ENCODE data around the gene RAPGEF2. TPM values are rescaled to one million over a fixed set of nuclear protein-coding genes. Genes with fewer than 3 reads are reported as not detected.
"Not testable (repeated sequence)": the region's sequence is repeated elsewhere in the genome, so short reads cannot be mapped to it uniquely, and the experiment has no call there.

Gene RAPGEF2
- total RNA-seq, 1 experiment from 2014 or later = 12.7 TPM

DNA sequence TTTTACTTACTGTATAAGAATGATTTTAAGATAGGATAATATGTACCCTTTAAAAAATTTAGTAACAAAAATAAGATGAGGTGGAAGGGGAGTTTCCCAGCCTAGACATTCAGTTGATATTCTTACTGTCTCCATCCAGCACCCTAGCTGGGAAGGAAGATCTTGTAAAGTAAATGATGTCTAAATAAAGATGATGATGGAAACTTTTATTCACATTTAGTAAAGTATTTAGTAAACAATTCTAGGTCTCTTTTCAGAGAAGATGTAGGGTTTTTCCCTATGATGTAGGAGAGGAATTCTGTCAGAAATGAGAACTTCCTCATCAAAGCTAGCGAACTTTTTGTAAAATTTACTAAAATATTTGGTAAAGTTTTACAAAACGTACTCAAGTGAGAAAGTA, 136.8 kb downstream of the RAPGEF2 start:
- no peak for DNase-seq (ENCODE audit: low read depth)

DNA sequence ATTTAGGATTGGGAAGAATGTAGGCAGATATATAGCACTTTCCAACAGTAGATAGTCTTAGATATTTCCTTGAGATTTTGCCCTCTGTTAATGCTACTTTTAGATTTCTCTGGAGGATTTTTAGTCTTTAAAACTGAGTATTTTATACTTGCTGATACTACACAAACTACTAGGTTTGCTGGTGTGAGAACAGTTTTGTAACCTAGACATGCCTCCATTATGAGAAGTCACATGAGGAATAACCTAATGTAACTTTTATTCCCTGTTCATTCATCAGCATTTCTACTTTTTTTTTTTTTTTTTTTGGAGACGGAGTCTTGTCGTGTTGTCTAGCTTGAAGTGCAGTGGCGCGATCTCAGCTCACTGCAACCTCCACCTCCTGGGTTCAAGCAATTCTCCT, 137.2 kb downstream of the RAPGEF2 start:
- no peak for DNase-seq (ENCODE audit: low read depth)

DNA sequence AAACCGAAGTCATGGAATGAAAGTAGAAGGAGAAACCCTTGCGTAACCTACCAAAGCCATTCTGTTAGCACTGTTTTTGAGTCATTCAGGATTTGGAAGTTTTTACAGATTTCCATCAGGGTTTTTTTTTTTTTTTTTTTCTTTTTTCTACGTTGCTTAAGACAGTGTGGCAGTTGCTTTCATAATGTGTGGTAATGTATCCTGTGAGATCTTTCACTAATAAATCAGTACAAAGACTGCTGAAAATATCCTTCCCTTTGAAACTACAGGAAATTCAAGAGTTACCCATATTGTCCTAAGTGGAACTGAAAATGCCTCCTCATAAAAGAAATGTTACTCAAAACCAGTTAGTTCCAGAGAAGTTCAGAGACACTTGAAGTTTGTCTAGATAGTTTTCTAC, 137.8 kb downstream of the RAPGEF2 start:
- peak; percentile 39 for DNase-seq (ENCODE audit: low read depth)

DNA sequence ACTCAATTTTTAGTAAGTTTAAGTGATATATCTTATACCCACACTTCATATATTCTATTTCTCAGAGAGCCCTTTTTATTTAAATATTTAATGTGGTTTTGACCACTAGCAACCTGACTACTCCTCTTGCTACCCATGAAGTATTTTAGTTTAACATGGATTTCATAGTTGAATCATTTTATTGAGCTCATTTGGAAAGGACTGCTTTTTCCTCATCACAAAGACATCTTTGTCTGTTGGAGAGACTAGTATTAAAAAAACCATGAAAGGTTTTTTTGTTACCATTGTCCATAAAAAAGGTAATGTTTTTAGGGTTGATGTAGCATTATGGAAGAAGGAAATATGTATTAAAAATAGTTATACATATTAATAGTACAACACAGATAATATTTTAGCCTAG, 139.5 kb downstream of the RAPGEF2 start:
- no peak for DNase-seq (ENCODE audit: low read depth)

DNA sequence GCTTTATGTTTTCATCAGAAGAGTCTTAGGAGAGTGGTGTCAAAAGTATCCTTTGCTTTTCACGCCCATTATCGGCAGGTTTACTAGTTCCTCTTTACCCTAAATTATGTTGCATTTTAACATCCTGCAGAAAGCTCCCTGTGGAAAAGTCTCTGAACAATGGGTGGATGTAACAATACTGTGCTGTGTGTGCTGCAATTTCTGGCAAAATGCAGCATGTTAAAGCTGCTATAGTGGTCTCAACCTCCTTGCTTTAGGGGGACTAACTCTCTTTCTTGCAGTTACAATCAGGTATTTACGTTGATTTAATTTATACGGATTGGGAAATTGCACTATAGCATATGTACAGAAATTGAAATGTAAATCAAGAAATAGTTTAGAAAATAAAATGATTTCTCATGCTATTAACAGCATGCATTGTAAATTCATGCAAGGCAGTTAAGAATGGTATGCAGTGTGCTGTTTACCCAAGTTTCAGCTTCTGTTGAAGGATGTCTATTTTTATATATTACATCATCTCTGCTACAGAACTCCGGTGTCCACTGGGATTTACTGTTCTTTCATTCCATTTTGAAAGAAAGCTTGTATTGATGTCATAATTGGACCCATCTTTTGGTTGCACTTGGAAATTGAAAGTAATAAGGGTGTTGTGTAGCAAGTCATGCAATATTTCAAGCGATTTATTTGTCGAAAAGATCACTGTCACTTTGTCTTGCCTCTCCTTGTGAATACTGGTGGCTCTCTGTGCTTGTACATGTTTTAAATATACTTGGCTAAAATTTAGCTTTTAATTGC, 145.7 kb downstream of the RAPGEF2 start:
- peak; percentile 55 for DNase-seq (ENCODE audit: low read depth)

DNA sequence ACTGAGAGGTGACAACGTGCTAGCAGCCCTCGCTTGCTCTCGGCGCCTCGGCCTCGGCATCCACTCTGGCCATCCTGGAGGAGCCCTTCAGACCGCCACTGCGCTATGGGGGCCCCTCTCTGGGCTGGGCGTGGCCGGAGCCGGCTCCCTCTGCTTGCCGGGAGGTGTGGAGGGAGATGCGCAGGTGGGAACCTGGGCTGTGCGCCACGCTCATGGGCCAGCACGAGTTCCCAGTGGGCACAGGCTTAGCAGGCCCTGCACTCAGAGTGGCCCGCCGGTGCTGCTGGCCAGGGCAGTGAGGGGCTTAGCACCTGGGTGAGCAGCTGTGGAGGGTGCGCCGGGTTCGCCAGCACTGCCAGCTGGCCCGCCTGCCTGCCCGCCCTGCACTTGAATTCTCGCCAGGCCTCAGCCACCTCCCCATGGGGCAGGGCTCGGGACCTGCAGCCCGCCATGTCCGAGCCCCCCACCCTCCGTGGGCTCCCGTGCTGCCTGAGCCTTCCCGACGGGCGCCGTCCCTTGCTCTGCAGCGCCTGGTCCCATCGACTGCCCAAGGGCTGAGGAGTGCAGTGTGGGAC, 148.0 kb downstream of the RAPGEF2 start:
- DNase-seq (ENCODE audit: low read depth) = no peak

DNA sequence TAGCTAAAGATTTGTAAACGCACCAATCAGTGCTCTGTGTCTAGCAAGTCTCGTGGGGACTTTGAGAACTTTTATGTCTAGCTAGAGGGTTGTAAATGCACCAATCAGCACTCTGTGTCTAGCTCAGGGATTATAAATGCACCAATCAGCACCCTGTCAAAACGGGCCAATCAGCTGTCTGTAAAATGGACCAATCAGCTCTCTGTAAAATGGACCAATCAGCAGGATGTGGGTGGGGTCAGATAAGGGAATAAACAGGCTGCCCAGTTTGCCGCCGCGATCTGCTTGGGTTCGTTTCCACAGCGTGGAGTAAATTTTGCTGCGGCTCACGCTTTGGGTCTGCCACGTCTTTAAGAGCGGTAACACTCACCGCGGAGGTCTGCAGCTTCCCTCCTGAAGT, 148.7 kb downstream of the RAPGEF2 start:
- DNase-seq (ENCODE audit: low read depth) = not testable (repeated sequence)

DNA sequence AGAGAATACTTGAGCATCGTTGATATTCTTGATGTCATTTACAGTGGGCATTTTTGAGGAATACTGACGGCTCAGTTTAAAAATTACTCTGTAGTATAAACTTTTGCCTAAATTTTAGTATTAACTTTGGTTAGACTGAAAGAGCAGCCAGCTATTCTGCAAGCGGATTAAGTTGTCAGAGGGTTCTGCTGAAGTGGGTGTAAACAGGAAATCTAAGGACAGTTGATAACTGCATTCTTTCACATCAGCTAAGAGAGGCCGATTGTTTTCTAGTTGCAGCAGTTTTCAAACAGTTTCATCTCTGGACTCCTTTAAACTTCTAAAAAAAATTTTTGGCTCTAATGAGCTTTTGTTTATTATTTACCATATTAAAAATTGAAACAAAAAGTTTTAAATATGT, 149.6 kb downstream of the RAPGEF2 start:
- no peak for DNase-seq (ENCODE audit: low read depth)

DNA sequence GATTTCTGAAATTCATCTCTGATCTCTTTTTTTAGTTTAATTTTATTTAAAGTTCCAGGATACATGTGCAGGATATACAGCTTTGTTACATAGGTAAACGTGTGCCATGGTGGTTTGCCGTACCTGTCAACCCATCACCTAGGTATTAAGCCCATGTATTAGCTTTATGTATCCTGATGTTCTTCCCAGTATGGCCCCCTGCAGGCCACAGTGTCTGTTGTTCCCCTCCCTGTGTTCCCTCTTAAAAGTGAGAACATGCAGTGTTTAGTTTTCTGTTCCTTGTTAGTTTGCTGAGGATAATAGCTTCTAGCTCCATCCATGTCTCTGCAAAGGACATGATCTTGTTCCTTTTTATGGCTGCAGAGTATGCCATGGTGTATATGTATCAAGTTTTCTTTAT, 153.2 kb downstream of the RAPGEF2 start:
- DNase-seq (ENCODE audit: low read depth) = no peak

DNA sequence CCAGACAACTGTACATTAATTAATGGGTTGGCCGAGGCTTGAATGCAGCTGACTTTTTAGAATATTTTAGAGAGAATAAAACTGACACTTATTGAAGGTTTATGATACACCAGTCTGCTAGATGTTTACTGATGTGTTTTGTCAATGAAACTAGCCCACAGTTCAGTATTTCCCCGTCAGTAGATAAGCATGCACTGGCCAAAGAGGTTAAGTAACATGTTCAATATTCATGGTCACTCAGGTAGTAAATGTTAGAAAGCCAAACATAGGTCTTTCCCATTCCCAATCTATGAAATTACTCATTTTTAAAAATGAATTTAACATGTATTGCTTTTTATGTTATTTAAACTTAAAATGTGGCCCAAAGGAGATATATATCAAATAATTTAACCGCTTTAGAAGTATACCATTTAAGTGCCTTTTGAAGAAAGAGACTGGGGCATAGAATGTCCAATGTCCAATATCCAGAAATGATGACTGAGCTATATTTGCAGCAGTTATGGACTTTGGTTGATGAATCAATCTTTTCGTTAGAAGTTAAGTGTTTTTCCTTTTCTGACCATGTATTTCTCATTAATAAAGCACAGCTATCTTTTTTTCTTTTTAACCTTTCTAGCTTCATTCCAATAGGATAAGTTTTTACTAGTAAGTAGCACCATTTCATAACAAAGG, 156.1 kb downstream of the RAPGEF2 start:
- no peak for DNase-seq (ENCODE audit: low read depth)

DNA sequence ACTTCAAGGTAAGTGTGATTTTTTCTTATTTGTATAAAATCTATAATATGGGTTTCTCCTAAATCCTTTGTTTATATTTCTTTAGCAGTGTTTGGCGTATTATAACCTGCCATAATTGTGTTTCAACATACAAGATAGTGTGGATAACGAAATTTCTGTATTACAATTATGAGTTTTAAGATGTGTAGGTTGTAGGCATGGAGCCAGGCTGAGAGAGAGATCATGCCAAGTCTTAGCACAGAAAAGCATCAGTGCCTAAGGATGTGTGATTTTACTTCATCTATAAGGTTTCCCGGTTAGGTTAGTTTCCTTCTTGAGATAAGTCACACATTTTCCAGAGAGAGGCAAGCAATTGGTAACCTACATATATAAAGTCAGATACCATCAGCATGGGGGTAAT, 161.2 kb downstream of the RAPGEF2 start:
- DNase-seq (ENCODE audit: low read depth) = no peak

DNA sequence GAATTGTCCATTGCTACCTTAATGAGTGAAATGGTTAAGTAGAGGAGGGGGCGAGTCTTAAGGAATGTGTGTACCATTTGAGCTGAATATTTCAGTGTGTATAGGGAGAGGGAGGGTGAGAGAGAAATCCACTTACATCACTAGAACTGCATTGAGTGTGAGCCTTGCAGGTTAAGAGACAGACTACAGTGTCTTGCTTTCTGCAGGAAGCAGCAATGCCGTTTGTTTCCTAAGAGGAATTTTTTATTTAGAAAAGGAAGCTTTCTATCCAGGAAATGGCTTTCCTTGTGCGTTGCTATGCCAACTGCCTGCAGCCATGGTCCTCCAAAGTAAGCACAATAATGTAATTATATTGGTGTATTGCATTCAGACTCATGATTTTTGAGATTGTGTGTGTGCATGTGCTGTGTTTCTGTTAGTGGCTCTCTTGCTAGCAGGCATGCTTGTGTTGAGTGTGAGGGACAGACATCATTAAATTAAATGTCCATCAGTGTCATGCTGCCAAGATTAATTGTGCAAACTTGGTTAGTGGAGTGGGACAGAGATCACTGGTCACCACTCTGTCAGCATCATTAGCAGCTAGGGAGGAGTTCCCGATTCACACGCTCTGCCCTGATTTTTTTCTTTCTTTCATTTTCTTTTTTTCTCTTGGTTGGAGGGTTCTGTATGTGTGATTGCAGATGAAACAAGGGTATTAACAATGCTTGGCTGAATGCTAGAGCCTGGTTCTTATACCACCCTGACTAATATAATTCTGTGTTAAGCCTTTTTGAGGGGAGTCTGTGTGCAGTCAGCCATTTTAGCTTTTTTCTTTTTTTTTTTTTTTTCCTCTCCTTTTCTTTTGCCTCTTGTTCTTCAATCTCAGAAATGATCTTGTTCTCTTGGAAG, 164.3 kb downstream of the RAPGEF2 start:
- peak; percentile 32 for DNase-seq (ENCODE audit: low read depth)

DNA sequence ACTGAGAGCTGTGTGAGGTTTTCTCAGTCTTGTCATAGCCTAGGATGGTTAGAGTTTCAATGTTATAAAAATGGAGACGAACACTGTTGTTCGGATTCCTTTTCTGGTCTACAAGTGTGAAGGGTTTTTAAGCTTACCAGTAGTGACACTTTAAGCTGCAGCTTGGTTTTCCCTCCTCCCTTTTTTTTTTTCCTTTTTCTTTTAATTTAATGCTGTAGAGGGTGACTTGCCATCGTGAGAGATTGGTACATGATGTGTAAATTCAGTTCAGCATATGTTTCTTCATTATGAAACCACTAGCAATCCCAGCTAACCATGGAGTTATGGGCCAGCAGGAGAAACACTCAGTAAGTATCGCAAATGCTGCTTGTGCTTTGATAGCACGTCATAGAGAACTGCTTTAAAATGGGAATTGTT, 165.0 kb downstream of the RAPGEF2 start:
- peak; percentile 44 for DNase-seq (ENCODE audit: low read depth)

DNA sequence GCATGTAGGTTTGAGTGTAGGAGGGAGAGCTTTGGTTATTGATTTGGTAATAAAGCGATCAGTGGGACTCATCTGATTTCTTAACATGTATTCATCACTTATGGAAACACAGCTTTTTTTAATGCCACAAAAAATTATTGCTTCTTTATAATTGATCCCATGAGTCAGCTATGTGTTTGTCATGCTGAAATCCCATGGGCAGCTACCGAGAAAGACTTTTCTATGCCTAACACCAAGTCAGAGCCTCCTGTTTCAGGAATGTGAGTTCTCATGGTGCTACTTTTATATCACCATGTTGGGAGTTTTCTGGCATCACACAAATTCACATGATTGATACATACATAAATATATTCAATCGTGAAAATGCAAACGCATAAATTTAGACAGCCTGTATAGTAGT, 165.7 kb downstream of the RAPGEF2 start:
- DNase-seq (ENCODE audit: low read depth) = peak; percentile 28

DNA sequence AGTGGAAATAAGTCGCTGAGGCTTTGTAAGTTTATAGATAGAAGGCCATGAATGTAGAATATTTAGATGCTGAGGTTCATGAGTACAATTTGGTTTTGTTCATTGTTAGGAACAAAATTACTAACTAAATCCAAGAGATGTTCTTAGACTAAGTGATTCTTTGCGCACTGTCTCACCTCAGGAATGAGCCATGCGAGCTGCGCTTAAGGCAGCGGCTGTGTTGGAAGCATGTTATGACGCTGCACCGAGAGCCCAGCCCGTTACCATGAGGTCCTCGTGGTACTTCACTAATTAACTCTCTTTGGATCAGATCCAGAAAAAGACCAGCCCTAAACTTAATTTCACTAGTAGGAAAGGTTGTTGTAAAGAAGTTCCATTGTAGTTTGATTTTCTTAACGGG, 166.2 kb downstream of the RAPGEF2 start:
- peak; percentile 55 for DNase-seq (ENCODE audit: low read depth)

DNA sequence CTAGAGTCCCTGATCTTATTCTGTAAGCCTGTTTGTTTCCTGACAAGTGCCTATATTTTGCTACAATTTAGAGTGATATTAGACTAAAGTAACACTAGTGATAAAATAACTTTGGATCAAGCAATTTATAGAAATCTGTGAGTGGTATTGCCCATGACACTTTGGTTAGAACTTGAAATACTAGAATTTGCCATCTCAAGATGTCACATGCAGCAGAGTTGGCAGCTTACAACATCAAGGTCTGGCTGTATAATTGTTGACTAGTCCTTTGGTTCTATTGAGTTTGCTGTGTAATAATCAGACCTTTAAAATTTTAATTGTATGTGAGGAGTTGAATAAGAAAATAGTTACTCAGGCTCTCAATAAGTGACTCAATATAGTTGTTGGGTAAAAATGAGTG, 167.1 kb downstream of the RAPGEF2 start:
- DNase-seq (ENCODE audit: low read depth) = no peak

DNA sequence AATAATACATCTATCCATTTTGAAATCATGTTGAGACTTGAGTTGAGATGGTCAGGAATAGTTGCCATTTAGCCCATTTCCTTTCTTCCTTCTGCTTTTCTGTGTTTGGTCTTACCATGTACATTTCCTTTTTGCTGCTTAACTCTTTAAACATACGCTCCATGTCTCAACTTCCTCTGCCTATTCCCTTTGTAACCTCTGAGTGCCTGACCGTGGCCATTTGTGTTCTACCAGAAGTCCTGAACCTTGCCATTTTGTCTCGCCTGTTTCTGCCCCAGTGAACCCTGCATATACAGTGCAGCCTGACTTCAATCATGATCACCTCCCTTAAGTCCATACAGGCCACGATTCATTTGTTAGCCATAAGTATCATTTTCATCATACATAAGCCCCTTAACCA, 169.0 kb downstream of the RAPGEF2 start:
- no peak for DNase-seq (ENCODE audit: low read depth)

DNA sequence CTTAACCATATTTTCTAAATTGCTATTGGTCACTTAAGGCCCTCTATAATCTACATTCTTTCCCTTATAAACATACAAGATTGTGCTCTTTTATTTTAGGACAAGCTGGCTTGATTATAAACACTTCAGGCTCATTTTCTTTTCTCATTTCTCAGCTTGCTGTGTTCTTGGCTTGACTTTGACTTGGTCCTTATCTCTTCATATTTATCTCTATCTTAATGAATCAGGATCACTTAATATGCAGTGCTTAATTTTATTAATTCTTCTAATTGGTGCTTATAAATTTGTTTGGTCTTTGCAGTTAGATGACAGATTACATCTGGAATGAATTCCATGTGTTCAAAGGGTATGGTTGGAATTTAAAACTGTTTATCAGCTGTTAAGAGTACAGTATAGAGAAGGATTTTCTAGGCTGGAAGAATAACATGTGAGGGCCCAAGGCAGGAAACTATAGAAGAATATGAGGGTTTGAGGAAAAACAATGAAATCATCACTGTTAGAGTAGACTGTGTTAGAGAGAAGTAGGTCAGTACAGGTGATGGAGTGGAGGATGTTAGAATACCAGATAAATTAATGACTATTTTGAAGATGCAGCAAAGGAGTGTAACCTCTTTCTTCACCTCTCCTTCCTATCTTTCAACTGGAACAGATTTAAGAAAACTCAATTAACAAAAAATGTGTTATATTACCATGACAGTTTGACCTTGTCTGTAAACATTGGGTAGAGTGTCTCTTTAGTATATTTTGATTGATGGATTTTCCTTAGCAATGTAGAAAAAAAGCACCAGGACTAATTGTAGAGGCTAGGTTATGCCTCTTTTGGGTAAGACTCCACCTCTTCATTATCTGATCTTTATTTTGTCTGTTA, 169.6 kb downstream of the RAPGEF2 start:
- DNase-seq (ENCODE audit: low read depth) = no peak

DNA sequence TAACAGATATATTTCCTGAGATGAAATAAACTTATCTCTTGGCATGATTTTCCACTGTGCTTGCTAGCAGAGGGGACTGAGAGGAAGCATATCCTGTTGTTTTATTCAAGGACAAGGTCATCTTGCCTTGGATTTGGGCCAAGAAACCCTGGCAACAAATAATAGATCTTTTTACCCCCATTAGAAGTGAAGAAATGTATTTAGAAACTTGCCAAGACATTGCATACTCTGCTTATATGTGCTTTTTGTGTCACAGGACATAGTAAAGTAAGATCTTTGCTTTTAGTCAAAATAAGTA, 170.2 kb downstream of the RAPGEF2 start:
- no peak for DNase-seq (ENCODE audit: low read depth)

DNA sequence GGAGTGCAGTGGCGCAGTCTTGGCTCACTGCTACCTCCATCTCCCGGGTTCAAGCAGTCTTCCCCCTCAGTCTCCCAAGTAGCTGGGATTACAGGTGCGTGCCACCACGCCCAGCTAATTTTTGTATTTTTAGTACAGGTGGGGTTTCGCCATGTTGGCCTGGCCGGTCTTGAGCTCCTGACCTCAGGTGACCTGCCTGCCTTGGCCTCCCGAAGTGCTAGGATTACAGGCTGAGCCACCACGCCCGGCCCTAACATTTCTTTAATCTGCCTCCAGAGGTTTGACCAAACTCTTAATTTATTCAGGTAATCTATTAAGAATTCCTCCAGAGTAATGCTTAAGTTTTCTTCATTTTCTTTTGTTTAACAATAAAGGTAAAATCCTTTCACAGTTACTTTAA, 171.0 kb downstream of the RAPGEF2 start:
- DNase-seq (ENCODE audit: low read depth) = no peak

DNA sequence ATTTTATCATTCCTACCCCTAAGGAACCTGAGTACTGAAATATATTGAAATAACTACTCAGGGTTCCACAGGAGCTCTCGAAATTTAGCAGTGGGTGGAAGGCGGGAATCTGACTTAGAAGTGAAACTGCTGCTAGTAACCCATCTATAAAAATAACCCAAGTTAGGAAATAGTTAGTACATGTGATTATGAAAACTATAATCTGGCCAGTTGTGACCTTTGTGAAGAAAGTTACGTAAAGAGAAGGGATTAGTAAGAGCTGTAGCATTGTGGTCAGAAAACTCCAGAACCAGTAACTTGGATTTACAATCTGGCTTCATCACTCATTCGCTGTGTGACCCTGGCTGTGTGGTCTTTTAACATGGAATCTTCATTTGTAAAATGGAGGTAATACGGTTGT, 175.5 kb downstream of the RAPGEF2 start:
- DNase-seq (ENCODE audit: low read depth) = no peak

All from RPMI7951 (cell line).